Ascending aorta (tissue), 2 donors: ENCODE measurements around the gene AUTS2. TPM values are rescaled to one million over a fixed set of nuclear protein-coding genes. Genes with fewer than 3 reads are reported as not detected.

Experiments used
- DNase-seq, 2 donors: peaks; one replicate each; pipeline ENCODE4 v3.0.0-alpha.2; 2019; ENCODE audit warnings: low spot score in 2 of 2
- H3K27ac ChIP-seq, 2 donors: fragments of 200-600 bp; sonication (generic); one replicate each; pipeline ENCODE4 v1.5.1; 2016 to 2017; ENCODE audit warnings: mild to moderate bottlenecking in 1 of 2
- H3K27me3 ChIP-seq: fragments of 200-600 bp; sonication (generic); one replicate; pipeline ENCODE4 v1.5.1; 2017
- H3K36me3 ChIP-seq, 2 donors: fragments of 200-600 bp; sonication (generic); one replicate each; pipeline ENCODE4 v1.5.1; 2016
- H3K4me1 ChIP-seq, 2 donors: fragments of 200-600 bp; sonication (generic); one replicate each; pipeline ENCODE4 v1.5.1; 2016 to 2017; ENCODE audit warnings: mild to moderate bottlenecking in 1 of 2
- H3K4me3 ChIP-seq, 2 donors: fragments of 200-600 bp; sonication (generic); one replicate each; pipeline ENCODE4 v1.5.1; 2016 to 2017; ENCODE audit warnings: mild to moderate bottlenecking in 1 of 2
- H3K9me3 ChIP-seq, 2 donors: fragments of 200-600 bp; sonication (generic); one replicate each; pipeline ENCODE4 v1.5.1; 2016
- intact Hi-C: fragments of 100-400 bp; cut with DNase I; formaldehyde crosslinking; loops from one replicate; pipeline ENCODE4 v1.15.1; 2023
- total RNA-seq: library from RNA; depleted of rRNA; stranded (reverse); fragments of >200 nt; gene quantifications from one replicate; pipeline ENCODE4 v1.1.0, GENCODE V29; 2016
- TF ChIP-seq, protein P1 (sequence below), 3 experiments: fragments of 200-600 bp in 2 of 3; fragments of 450-650 bp in 1 of 3; sonication (generic) in 2 of 3; IDR thresholded peaks; one replicate each; pipeline ENCODE4 v1.5.1; 2016 to 2019; ENCODE audit warnings: antibody characterized with exemption in 3 of 3, mild to moderate bottlenecking in 1 of 3, moderate library complexity in 1 of 3

The AUTS2 gene
- total RNA-seq, 1 donor from 2014 or later, result 90.4 TPM

DNA sequence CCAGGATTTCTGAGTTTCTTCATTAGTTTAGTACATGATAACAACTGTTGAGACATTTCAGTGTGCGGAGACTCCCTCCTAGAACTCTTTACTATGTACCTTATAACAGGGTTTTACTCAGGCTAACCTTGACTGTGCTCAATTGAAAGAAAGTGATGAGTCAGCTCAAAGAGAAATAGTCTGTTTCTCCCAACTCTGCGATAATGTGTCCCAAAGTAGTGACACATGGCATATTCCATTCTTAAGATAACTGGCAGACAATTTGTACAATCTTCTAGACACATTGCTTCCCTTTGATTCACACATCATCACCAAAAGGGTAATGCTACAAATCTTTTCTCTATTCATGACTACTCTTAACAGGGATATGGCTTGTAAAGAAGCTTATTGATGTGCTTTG, 645.2 kb downstream of the AUTS2 start:
- intact Hi-C loops, result no loop called here
- no peak overlapping the region for H3K4me3 ChIP-seq
- H3K36me3 ChIP-seq, result no peaks in the 10 kb centered on the region
- H3K9me3 ChIP-seq, result no peaks in the 10 kb centered on the region
- no peaks in the 10 kb centered on the region for H3K27me3 ChIP-seq
- no peaks in the 10 kb centered on the region for H3K4me1 ChIP-seq
- DNase-seq, result no peak
- H3K27ac ChIP-seq, result no peak overlapping the region
- TF ChIP-seq, protein P1, sequence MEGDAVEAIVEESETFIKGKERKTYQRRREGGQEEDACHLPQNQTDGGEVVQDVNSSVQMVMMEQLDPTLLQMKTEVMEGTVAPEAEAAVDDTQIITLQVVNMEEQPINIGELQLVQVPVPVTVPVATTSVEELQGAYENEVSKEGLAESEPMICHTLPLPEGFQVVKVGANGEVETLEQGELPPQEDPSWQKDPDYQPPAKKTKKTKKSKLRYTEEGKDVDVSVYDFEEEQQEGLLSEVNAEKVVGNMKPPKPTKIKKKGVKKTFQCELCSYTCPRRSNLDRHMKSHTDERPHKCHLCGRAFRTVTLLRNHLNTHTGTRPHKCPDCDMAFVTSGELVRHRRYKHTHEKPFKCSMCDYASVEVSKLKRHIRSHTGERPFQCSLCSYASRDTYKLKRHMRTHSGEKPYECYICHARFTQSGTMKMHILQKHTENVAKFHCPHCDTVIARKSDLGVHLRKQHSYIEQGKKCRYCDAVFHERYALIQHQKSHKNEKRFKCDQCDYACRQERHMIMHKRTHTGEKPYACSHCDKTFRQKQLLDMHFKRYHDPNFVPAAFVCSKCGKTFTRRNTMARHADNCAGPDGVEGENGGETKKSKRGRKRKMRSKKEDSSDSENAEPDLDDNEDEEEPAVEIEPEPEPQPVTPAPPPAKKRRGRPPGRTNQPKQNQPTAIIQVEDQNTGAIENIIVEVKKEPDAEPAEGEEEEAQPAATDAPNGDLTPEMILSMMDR (IDR thresholded peaks at IDR 0.05), result no peak

DNA sequence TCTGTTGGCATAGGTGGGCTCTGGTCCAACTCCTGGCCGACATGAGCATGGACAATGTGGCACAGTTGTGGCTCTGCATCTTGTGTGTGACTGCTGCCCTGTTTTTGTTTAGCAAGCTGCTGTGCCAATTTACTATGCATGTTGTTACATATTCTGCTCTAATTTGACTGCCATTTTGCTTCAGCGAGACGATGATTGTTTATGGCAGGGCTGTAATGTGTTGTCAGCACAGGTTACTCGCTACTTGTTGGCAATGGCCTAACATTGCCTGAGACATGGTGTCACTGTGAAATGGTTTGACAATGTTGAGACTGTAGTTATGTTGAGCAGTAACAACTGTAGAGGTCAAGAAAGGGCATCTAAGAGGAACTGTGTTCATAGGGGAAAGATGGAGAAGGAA, 659.6 kb downstream of the AUTS2 start:
- Histone ChIP-seq H3K27me3 (no peaks in the 10 kb centered on the region), H3K27ac (no peak overlapping the region), H3K4me1 (peaks cover 3 to 4% of the 10 kb centered on the region in 2 donors), H3K36me3 (no peaks in the 10 kb centered on the region), H3K9me3 (no peaks in the 10 kb centered on the region), H3K4me3 (no peak overlapping the region)
- DNase-seq, result no peak
- intact Hi-C loops, result loop anchor here (10.0 kb wide), 1 partner anchor 437 kb away; no protein-coding TSS in a partner anchor
- TF ChIP-seq, protein P1 (IDR thresholded peaks at IDR 0.05), result no peak

DNA sequence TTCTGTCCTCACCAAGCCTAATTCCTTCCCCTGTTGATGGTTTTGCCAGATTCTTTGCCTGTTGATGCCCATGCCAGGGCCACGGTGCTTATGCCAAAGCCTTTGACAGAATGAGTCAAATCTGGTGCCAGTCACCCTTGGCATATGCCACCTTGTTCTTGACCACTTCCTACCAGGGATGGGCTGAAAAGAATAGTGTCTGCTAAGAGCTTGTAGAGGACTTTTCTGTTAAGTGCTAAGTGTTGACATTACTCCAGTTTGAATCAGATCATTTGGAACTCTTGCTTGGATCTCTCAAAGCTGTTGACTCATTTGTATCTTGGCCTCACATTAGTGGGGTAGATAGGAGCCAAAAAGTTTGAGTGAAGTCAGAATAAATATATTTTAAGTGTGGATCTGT, 661.2 kb downstream of the AUTS2 start:
- intact Hi-C loops, result loop anchor here (10.0 kb wide), 1 partner anchor 435 kb away; no protein-coding TSS in a partner anchor
- no peaks in the 10 kb centered on the region for H3K9me3 ChIP-seq
- H3K27ac ChIP-seq, result peak overlapping the region in 1 of 2 donors; percentile 56
- peaks cover 3 to 4% of the 10 kb centered on the region in 2 donors for H3K4me1 ChIP-seq
- no peaks in the 10 kb centered on the region for H3K36me3 ChIP-seq
- peak in 1 of 2 donors; percentile 65 for DNase-seq
- H3K27me3 ChIP-seq, result no peaks in the 10 kb centered on the region
- no peak overlapping the region for H3K4me3 ChIP-seq
- TF ChIP-seq, protein P1 (IDR thresholded peaks at IDR 0.05), result no peak

DNA sequence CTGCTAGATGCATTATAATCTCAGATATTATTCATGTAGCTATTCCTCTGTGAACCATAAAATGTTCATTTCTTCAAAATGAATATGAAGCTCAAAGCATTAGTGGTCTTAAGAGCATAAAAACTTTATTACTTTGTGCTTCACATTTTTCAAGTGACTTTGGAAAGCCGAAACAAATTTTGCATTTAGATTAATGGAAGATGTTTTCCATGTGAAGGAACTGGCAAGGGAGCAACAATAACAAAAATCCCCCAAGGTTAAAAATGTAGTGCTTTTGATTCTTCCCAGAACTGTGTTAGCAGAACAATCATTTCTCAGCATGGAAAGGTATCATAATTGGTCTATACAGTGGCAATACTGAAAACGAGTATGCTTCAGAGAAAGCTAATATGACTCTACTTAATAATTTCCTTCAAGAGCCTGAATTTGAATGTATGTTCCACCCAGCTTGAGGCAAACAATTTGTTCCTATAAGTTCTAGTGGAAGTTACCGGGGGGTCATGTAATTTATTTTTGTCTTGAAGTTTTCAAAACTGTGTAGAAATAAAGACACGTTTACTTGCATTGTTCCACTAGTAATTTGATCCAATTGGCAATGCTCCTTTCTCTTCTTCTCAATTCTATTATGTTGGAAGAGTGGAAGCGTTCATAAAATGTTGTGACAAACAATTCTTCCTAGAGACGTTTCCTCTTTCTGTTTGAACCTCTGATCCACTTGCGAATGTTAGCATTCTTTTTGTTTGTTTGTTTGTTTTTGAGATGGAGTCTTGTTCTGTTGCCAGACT, 665.4 kb downstream of the AUTS2 start:
- no peak for DNase-seq

DNA sequence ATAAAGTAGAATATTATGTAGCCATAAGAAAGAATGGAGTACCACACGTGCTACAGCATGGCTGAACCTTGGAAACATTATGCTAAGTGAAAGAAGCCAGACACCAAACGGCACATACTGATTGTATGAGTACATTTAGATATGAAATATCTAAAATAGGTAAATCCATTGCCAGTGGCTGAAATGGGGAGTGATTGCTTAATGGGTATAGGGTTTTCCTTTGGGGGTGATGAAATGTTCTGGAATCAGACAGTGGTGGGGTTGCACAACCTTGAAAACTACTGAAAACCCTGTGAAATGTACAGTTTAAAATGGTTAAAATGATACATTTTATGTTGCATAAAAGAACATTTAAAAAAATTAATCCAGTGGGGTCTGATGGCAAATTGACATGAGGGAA, 667.9 kb downstream of the AUTS2 start:
- Histone ChIP-seq H3K27me3 (no peaks in the 10 kb centered on the region), H3K4me3 (no peak overlapping the region), H3K27ac (no peak overlapping the region), H3K4me1 (no peaks in the 10 kb centered on the region), H3K9me3 (no peaks in the 10 kb centered on the region), H3K36me3 (no peaks in the 10 kb centered on the region)
- intact Hi-C loops, result no loop called here
- DNase-seq, result no peak
- TF ChIP-seq, protein P1 (IDR thresholded peaks at IDR 0.05), result no peak

More for the DNA sequence above, 665.4 kb downstream of the AUTS2 start:
- intact Hi-C loops, result no loop called here
- Histone ChIP-seq H3K4me1 (peaks cover 3 to 4% of the 10 kb centered on the region in 2 donors), H3K27ac (no peak overlapping the region), H3K4me3 (no peak overlapping the region), H3K36me3 (no peaks in the 10 kb centered on the region), H3K9me3 (no peaks in the 10 kb centered on the region), H3K27me3 (no peaks in the 10 kb centered on the region)
- TF ChIP-seq, protein P1 (IDR thresholded peaks at IDR 0.05), result no peak
